GM21381 (cell line): Measurements from ENCODE around the gene TRPM8.

ENCODE experiments used
- ATAC-seq: cut with Tn5 transposase; IDR thresholded peaks from one replicate; pipeline ENCODE4 v1.9.1; 2021; ENCODE audit warnings: mild to moderate bottlenecking, moderate library complexity; ENCODE audit not compliant: unreplicated experiment

TRPM8 gene

DNA sequence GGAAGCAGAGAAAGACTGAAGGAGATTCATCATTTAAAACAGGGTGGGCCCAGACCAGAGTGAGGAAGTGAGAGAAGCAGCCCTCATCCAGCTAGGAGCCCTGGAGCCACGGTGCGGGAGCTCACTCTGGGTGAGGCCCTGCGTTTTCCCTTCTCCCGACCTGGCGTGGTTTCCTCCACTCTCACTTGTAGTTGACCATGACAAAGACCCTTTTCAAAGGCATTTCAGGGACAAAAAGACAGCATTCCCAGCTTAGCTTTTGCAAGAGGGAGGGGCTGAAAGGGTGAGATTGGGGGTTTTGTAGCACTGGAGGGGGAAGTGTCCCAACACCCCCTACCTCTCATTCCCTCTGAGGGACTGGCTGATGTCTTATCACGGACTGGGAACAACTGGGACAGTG is 56.6 kb downstream of the TRPM8 start:
- ATAC-seq = no peak

DNA sequence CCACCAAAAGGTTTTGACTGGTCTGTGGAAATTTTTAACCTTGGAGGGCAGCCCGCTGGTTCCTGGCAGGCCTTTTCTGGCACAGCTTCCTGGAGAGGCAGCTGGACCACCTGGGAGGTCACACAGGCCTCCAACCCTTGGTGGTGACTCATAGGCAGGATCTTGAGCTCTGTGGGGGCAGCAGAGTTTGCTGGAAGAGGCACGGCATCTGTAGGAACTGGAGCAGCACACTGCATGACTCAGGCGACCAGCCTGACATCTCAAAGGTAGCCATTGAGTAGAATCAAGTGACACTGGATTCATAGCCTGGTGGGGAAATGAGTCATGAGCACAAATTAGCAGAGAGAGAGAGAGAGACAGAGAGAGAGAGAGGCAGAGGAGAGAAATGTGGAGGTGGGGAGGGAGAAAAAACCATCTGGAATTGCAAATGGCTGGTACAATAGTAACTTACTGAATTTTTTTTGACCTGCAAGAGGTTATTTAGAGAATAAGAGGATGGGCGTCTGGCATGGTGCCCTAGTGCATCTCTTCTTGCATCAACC is 57.4 kb downstream of the TRPM8 start:
- no peak for ATAC-seq

DNA sequence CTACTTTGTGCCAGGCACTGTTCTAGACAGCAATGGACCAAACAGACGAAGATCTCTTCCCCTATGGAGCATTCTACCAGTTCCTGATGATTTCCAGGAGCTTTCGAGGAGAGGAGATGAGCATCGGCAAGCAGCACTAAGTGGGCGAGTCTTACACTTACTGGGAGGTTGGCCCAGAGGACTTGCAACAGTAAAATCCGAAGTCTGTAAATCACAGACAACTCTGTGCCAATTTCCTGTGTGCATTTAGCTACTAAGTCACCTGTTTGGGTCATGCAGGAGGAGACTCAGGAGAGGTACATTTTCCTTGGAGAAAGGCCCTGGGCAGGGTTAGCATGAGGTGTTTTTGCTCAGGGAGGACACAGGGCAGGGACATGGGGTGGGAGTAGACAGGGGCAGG is 58.9 kb downstream of the TRPM8 start:
- ATAC-seq = no peak

DNA sequence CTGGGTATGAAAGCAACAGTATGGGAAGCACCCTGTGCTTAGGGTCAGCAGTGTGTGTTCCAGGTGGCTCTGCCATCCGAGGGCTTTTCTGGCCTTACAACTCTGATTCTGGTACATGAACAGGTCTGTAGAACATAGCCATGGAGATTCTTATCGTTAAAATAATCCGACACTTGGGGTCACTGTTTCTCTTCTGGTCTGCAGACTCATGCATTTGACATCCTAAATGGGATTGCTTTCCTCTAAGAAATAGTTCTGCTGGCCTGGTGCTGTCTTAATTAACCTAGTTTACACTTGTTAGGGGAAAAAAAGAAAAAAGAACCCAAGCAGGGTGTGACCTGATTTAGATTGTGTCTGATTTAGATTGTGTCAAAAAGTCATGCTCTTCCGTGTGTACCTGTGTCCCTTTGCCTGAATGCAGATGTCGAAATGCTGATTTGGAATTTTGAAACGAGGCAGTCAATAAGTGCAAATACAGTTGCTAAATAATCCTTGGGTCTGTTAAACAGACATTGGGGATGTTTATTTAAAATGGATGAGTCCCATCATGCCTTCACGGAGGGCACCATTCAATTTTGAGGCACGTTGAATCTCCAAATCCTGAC is 59.6 kb downstream of the TRPM8 start:
- no peak for ATAC-seq

DNA sequence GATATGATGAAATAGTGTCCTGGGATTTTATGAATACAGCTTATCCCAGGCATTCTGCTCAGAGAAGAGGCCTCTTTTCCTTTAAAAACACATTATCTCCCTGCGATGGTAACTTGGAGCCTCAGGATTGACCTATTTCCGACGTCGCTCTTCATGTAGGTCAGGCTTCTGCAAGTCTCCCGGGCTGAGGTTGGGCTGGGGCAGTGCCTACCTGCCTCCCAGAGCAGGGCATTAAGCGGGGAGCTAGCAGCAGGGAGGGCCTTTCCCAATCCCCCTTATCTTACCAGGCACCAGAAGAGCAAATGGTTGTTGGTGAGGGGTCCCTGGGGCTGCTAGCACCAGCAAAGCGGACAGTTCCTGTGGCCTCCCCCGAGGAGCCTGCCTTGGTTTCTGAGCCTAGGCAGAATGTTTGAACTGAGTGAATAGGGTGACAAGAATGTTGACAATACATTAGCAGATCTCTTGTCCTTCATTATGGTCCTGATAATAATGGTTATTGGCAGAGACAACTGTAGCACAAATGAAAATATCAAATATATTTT is 60.2 kb downstream of the TRPM8 start:
- no peak for ATAC-seq

DNA sequence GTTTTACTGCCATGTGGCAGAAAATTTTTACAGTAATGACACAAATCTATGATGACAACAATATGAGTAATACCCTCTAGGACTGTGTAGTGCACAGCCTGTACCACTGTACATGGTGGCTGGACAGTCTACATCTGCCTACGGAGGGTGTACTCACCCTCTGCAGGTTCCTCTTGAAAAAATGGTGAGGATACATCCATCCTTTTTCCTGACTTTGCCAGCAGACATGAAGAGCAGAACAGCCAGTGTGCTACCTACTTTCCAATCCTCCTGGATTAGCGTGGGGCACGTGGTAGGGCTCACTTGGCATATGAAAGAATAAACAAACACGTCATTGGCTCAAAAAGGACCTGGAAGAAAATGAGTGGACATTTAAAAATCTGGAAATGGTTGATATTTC is 62.6 kb downstream of the TRPM8 start:
- no peak for ATAC-seq

DNA sequence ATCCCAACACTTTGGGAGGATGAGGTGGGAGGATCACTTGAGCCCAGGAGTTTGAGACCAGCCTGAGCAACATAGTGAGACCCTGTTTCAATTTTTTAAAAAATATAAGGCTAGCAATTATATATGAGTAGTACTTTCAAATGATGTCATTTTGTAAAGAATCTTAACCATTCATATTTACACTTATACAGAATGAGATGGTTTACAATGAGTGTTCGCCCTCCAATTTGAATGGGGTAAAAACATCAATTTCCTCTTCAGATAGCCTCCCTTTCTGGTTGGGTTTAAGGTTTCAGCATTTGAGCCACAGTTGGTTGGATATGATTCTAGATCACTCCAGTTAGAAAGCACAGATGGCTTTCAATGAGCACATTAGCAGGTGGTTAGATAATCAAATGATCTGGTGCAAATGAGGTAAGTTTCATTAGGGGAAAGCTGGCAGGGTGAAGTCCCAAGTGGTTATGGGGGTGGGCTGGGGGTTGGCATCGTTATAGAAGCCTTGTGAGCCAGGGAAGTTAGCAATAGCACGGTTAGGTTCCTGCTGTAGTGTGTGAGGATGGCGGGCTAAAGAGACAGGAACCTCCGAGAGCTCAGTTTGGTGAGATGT is 63.9 kb downstream of the TRPM8 start:
- ATAC-seq = no peak

DNA sequence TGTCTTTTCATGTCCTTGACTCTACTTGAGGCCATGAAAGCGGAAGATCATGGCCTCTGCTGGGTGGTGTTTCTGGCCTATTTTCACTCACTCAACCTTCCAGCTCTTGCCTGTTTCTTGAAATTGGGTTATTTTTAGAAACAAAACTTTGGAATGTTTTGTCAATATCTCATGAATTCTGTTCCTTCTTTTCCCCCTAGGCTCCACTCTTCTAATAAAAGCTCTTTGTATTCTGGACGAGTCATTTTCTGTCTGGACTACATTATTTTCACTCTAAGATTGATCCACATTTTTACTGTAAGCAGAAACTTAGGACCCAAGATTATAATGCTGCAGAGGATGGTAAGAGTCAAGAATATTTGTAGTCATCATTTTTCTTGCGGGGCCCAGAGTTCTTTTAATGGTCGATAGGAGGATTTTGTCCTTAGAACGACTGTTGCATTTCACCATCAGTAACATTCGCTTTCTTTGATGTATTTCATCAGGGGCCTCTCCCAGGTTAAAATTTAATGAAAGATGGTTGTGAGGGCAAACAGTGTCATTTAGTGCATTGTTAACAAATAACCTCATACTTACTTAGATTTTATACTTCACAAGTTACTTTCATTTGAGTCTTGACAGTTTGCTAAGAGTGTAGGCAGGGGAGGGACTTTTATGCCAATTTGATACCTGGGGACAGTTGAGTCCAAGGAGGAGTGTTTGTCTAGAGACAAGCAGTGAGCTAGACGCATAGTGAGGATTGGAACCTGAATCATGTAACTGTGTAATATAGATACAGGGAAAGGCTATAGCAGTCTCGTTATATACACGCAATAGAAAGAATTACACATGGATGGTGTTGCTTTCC is 64.6 kb downstream of the TRPM8 start:
- no peak for ATAC-seq

DNA sequence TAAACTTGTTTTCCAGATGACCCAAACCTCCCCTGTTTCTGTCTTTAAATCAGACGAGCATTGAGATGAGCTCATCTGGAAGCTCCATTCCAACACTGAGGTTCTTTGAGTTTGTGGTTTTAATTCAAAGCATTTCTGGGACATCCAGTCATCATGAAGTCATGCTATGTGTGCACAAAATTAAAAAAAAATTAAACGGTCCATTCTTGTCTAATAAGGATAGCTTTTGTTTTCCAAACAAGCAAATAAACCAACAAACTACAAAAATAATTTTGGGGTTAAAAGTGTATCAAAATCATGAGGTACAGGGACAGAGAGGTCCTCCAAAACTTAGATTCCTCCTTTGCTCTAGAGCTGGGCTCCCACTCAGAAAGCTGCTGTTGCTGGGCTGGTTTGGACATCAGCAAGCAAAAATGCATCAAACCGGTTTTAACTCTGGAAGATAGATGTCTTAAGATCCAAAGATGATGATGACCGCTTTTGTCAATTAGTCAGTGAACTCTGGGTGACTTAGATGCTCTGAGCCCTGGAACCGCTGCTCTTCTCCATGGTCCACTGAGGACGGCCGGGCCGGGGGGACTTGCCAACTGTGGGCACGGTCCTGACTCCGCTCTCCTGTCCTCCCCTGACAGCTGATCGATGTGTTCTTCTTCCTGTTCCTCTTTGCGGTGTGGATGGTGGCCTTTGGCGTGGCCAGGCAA is 65.4 kb downstream of the TRPM8 start:
- no peak for ATAC-seq

DNA sequence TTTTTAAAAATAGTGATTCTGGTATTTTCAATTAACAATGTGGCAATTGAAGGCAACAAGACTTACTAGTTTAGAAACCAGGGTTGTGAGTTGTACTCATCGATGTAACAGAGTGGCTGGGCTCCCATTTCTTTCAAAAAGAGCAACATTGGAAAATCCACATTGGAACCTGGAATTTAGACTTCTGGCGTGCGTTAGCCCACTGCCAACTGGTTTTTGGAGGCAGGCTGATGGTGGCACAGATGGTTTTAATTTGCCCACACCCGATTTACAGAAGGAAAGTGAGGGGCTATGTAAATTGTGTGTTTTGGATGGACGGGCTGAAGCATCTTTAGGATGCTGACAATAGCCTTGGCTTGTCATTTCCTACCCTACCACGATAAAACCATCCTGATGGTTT is 66.3 kb downstream of the TRPM8 start:
- ATAC-seq = no peak

DNA sequence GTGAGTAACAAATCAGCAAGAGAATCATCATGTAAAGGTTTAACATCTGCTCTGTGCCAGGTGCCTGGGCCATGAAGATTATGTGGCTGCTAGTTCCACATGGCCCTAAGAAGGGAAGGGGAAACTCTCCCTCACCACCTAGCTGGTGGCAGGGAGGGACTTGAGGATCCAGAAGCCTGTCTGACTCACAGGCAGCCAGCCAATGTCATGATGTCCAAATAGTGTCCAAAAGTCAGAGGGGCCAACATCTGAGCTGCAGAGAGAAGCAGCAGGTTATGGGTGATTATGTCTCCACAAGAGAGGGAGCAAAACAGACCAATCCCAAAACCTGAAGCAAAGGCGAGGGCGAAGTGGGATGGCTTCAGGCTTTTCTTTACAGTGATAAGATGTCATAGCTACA is 71.4 kb downstream of the TRPM8 start:
- no peak for ATAC-seq

DNA sequence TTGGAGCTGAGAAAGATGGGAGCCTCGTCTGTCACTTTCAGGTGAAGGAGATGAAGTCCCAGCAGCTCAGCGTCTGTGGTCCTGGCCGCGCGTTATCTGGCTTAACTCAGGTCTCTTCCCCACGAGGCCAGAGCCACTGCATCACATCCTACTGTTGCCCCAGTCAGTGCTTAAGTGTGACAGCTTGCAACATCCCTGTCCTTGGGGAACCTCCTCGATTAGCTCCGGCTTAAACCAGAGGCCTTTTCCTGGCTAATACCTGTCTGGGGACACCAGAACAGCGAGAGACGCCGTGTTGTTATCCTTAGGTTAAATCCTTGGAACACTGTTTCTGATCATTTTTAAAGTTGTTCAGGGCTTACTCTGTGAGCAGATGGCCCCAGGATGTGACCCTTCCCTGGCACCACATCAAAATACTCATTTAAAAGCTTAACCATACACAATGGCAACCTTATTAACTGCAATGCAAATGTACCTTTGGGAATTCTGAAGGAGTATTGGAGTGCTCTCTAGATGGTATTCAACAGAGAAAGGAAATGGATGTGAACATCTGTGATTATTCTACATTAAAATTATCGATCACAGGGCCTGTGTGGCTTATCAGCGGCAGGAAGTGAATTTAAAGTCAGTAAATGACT is 72.2 kb downstream of the TRPM8 start:
- ATAC-seq = no peak

DNA sequence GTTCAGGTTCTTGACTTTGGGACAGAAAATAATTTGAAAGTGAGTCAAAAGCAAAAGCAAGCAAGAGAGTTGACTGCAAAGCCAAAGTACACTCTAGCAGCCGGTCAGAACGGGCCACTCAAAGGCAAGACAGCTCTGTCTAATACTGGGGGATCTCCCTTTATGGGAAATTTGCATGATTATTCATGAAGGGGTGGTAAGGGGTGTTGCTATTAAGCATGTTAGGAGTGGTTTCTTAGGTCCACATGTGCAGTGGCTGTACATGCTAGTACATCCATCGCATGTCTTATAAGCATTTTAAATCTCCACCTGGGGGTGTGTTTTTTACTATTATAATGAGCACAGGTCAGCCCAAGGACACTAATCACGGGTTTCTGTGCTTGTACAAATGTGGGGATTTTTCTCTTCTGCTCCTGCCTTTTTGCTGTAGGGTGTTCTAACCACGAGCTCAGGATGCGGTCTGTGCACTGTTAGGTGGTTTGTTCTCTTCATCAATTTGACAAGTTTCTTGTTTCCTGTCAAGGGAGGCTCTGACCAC is 73.2 kb downstream of the TRPM8 start:
- peak; percentile 65 for ATAC-seq

DNA sequence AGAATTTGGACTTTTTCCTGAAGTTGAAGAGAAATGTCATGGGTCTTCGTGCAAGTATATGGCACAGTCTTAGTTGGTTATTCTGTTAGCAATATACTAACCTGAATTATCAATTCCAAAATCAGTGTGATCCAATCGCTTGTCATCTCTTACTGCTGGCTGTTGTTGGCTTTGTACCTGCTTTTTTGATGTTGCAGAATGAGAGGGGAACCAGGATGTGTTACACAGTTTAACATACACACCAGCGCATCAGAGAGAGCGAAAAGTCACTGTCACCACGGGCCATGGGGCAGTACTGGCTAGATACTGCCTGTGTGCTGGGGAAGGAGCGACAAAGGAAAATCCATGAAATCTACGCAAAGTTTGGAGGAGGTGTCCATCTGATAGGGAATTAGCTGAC is 74.0 kb downstream of the TRPM8 start:
- no peak for ATAC-seq

DNA sequence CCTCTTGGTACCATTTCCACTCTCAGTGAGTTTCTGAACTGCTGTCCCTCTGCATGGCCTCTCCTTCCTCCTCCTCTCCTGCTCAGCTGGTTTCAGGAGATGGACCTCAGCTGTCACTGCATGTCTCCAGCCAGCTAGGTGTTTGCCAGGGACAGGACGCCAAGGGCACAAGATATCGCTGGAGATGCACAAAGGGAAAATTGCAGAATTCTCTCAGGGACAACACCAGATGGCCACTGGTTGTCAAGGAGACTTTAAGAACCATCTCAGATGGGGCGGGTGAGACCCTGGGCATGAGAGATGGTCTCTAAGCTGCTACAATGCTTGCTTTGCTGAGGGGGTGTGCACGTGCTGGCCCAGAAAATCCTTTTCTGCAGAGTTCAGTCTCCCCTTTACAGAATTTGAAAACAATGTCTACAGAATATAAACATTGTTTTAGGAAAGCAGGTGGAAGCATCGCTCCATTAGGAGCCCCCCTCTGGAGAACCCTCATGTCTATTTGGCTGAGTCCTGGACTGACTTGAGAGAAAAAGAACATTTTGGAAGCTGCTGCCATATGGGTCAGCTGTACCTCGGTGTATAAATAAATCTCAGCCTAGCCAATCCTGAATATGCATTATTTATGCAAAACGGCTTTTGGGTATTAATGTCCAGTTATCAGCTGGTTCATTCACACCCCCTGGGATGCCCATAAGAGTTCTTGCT is 75.5 kb downstream of the TRPM8 start:
- ATAC-seq = no peak

DNA sequence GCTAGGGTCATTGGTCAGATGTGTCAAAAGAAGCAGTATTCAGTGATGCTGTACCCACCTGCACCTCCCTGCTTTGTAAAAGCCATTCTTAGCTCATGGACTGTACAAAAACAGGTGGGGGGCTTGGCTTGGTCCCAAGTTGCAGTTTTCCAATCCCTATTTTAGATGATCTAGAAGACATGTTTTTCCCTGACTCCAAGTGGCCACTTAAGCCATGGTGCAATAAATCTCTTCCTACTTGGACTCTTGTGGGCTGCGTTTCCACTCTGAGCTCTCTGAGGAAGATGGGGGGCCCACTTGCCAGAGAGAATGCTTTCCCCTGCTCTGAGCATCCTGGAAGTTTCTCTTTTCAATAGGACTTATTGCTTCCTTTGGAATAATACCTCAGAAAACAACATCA is 76.3 kb downstream of the TRPM8 start:
- ATAC-seq = no peak

DNA sequence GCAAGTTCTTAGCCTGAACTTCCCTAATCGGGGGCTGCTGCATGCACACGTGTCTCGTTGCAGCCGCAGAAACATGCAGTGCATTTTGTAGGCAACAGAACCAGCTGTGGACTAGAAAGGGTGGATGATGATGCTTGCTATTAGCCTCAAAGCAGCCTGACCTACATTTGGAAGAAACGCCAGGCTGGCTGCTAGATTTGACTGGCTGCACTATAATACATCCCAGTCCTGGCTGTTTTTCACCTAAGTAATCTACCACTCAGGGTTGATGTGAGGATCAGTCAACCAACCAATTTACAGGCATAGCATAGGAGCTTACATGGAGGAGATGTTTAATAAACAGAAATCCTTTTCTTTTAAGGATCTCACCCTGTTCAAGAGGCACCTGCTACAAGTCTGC is 77.0 kb downstream of the TRPM8 start:
- no peak for ATAC-seq

DNA sequence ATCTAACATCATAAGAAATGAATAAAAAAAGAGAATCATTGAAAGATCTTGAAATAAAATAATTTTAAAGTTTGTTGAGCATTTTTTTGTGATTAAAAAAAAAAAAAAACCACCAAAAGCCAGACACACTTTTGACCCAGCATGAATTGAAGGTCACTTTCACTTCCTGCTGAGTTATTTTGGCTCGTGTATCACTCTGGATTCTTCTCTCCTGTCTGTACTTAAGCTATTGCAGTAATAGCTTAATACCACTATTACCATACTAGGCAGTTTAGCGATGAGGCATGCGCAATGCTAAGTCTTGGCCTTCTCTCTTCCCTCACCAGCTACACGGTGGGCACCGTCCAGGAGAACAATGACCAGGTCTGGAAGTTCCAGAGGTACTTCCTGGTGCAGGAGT is 78.8 kb downstream of the TRPM8 start:
- ATAC-seq = no peak

DNA sequence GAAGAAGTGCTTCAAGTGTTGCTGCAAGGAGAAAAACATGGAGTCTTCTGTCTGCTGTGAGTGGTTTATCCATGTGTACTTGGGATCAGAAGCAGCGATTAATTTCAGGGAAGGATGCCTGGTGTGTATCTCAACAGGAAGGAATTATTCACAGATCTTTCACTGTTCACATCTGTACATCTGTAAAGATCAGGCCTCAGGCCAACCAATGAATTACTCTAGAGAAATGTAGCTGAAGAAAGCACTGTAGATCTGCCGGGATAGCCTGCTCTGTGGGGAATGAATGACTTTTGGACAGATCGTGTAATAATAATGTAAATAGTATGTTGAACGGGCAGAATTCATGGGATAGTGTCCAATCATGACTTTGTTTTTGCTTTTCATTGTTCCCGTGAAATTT is 79.3 kb downstream of the TRPM8 start:
- no peak for ATAC-seq

DNA sequence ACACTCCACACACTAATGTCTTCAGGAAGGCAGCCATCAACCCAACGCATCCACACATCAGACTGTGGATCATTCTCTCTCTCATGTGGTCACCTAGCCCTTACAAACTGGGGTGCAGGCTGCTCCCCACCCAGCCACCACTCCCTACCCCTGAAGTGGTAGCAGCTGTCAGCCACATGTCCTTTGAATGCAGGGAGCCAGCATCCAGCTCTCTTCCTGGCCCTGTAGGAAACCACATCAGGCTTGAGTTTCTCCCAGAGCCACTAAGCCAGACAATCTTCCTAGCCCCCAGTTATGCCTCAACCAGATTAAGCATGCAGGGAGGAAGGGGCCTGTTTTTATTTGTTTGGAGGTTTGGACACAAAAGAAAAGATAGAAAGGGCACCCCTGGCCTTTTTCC is 80.5 kb downstream of the TRPM8 start:
- ATAC-seq = no peak
